ENCODE results near the gene CELA2B.
"Not testable (repeated sequence)": the region's sequence is repeated elsewhere in the genome, so short reads cannot be mapped to it uniquely, and the experiment has no call there.

The CELA2B gene

DNA sequence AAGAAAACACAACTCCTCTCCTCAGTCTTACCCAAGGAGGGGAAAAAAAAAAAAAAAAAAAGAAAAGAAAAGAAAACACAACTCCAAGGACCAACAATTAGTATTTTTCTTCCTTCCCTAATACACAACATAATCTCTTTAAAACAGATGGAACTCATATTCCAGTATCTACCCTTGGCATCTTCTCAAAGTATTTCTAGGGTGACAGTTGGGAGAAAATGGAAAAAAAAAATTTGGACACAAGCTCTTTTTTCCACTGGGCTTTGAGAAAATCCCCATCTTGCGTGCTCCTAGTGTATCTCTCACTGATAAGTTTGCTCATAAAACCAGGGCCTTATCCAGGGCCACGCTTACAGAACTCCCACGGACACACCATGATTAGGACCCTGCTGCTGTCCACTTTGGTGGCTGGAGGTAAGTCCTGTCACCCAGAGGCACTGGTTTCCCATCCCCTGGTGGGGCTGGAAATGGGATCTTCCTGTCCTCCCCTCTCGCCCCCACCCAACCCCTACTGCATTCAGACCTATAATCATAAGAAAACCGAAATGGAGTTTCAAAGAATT is at the start of gene CELA2B:
CELA2B (plus strand) TSS at position 353 of the 563 bp plus-strand sequence; CDS start at position 375, 22 bp downstream.
- DNase-seq = no peak

DNA sequence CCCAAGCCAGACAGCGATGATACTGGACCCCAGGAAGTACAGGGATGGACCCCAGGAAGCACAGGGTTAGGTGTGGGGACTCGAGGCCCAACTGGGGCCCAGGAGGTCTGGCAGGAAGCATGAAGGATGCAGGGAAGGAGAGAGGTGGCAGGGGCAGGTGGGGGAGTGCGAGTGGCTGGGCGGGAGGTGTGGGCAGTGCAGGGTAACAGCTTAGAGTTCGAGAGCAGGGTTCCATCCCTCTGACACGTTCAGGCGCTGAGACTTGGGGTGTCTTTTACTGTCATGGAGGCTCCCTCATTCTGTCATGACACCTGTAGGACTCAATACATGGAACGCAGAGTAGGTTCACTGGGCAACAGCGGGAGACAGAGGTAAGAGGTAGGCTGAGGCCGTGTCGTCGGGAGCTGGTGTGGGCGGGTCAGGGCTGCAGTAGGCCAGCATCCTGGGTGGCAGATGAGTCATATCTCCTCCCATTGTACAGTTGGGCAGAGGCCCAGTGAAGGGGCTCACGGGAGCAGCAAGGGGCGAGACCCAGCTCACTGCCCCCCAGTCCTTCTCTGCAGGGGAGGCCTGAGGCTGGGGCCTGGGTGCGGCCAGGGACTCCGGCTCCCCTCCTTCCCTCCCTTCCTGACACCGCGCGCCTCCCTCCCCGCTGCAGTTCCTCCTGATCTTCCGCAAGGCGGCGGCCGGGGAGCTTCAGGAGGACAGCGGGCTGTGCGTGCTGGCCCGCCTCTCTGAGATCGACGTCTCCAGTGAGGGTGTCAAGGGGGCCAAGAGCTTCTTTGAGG is 49.2 kb upstream of the CELA2B start:
- no peak for DNase-seq

DNA sequence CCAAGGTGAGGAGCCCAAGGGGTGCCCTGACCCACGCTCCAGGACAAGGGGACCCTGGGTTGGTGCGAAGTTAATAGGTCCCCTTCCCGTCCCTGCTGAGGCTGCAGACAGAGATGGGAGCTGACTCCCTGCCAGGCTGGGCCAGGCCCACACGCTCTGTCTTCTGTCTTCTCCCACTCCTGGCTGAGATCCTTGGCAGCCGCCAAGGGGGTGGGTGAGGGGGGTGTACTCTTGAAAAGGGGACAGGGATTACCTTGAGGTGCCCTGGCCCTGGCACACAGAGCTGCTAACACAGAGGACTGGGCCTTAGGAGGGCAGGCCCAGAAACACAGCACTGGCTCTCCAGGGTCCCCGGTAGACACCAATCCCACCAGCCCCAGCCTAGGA is 48.6 kb upstream of the CELA2B start:
- no peak for DNase-seq

DNA sequence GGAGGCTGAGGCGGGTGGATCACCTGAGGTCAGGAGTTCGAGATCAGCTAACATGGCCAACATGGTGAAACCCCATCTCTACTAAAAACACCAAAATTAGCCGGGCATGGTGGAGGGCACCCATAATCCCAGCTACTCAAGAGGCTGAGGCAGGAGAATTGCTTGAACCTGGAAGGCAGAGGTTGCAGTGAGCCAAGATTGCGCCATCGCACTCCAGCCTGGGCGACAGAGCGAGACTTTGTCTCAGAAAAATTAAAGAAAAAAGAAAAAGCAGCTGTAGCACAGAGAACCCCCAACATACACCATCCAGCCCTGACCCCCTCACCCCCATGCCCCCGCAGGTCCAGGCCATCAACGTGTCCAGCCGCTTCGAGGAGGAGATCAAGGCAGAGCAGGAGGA is 47.7 kb upstream of the CELA2B start:
- DNase-seq = not testable (repeated sequence)

DNA sequence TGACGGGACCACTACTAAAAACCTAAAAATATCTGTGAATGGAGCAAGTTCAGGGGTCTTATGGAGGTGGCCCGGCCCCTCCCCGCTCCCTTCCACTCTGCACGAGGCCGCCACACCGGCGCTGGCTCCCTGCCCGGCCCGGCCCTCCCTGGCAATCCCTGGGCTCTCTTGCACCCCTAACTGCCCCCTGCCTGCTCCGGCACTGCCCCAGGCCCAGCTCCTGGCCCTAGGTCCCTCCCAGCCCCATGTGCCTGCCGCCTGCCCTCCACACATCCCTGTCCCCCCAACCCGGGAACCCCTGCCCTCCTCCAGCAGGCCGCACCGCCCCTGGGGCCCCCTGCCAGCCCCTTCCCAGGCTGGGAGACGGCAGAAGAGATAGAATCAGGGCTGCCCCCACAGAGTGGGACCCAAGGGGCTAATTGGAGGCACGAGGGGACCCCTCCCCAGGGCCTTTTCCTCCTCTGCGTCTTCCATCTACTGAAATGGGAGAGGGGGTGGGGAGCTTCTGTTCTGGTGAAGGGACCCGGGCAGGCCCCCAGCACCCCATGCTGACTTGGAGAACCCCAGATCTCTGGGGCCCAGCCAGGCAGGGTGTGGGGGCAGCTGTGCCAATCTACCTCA is 47.0 kb upstream of the CELA2B start:
- no peak for DNase-seq

DNA sequence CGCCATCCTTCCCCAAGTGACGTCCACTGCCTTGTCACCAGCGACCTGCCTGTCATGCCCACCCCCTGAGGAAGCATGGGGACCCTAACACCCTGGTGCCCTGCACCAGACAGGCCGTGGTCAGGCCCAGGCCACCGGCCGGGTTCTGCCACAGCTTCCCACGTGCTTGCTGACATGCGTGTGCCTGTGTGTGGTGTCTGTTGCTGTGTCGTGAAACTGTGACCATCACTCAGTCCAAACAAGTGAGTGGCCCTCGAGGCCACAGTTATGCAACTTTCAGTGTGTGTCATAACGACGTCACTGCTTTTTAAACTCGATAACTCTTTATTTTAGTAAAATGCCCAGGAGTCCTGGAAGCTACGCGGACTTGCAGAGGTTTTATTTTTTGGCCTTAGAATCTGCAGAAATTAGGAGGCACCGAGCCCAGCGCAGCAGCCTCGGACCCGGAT is 46.2 kb upstream of the CELA2B start:
- no peak for DNase-seq

DNA sequence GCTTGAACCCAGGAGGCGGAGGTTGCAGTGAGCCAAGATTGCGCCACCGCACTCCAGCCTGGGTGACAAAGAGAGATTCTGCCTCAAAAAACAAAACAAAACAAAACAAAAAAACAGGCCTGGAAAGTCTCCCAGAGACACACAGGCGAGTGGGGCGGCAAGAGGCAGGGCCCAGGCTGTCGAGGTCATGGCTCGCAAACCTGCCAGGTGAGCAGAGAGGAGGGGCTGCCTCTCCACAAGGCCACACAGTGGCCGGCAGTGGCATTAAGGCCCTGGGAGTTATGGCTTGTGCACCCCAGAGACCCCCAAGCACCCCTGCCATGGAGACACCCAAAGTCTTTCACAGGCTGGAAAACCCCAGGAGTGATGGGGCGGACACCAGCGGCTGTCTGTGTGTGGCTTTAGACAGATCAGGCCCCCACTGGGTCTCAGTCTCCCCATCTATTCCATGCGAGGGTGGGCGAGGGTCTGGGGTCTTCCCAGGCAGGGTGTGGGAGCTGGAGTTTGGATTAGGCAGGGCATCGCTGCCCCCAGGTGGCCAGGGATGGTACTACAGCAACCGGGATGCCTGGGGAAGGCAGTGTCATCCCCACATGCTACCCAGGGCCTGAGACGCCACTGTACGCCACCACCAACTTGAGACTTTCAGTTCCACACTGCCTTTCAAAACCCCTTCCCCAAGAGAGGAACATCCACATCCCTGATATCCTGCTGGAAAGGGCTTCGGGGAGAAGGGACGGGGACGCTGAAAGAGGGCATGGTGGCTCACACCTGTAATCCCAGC is 44.9 kb upstream of the CELA2B start:
- DNase-seq = peak; percentile 82

DNA sequence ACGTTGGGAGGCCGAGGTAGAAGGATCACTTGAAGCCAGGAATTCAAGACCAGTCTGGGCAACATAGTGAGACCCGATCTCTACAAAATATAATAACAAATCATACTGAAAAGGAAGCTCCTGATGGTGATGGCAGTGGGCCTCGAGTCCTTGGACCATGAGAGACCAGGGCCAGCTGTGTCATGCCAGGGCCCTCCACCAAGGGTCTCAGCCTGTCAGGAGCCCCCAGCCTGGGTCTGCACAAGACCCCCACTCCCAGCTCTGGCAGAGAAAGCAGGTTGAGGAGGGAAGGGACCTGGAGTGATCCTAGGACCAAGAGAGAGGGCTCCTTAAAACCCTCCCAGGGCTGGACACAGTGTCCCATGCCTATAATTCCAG is 44.3 kb upstream of the CELA2B start:
- DNase-seq = no peak

DNA sequence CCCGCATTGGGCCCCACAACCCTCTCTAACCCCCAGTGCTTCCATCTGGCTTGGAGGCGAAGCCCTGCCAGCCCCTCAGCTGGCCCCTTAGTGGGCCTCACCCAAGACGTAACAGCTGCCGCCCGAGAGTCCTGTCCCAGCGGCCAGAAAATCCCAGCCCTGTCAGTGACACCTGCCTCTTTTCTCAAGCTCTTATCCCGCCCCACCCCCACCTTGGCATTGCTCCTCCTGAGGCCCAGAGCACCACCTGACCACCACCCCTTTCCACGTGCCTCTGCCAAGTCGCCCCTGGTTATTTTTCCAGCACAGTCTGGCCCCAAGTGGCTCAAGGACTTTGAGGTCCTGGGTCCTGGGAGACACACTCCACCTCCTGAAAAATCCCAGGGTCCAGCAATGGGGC is 43.6 kb upstream of the CELA2B start:
- DNase-seq = no peak

DNA sequence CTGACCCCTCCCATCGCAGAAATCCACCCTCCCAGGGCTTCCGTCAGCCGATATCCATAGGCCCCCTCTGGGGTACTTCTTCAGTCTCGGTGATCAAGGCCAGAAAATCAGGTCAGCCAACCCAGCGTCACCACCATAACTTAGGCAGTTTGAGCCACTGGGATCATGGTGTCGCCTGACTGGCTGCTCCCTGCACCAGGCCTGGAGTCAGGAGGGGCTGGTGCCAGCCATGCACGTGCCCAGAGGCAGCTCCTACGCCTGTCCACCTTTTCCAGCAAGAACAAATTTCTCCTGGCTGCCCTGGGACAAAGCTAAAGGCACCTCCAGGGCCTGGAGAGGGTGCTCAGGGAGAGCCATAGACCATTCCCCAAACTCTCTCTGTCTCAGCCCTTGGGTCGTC is 42.4 kb upstream of the CELA2B start:
- DNase-seq = no peak

DNA sequence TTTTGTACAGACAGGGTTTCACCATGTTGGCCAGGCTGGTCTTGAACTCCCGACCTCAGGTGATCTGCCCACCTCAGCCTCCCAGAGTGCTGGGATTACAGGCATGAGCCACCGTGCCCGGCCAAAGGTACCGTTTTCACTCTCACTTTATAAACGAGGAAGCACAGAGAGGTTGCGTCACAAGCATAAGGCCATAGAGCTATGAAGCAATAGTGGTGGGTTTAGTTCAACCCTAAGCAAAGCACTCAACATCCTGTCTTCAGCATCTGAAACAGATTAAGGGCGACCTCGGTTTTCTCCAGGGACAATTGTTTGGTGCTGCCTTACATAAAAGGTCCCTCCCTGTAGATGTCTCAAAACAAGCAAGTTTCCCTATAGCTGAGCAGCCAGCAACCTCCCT is 41.2 kb upstream of the CELA2B start:
- DNase-seq = not testable (repeated sequence)

DNA sequence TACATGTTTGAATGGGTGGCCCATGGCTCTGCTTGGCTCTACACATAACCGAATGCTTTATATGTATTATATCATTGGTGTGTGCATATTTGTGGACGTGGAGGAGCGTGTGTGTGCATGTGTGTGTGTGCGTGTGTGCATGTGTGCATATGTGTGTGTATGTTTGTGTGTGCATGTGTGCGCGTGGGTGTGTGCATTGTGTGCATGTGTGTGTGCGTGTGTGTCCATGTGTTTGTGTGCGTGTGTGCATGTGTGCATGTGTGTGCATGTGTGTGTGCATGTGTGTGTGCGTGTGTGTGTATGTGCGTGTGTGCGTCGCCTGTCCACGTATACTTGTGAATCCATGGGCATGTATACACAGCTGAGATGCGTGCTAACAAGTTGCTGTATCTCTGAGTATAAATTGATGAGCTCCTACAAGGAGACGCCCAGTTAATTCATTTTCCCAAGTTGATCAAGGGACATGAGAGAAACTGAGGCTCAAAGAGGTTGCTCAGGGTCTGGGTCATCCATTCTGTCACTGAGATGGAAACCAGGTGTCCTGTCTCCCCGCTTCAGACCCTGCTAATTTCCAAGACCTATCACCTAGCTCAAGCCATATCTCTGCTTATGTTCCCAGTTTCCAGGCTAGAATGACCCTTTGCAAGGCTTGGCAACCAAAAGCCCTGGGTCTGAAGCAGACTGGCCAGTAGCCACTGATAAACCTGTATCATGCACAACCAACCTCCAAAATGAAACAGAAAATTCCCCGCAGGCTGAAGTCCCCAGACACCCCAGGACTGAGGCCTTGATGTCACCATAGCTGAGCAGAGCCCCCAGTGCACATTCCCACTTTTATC is 40.4 kb upstream of the CELA2B start:
- DNase-seq = no peak

DNA sequence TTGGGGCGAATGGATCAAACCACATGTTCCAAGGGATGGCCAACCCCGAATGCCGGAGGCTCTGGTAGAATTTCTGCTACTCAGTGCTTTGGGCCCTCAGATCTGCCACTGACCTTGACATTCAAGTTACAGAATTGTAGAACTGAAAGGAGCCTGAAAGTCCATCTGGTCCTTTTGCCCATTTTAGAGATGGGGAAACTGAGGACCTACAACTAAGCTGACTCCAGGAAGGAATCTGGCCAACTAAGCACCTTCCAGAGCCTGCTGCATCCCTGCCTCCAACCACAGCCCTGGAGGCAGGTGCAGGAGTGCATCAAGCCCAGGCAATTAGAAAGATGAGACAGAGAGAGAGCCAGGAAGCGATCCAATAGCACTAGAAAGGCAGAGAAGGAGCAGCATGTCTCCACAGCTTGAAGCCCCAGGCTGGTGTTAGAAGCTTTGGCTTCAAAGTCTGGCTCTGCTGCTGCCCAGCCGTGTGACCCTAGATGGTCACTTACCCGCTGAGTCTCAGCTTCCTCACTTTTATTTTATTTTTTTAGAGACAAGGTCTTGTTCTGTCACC is 38.9 kb upstream of the CELA2B start:
- DNase-seq = no peak

DNA sequence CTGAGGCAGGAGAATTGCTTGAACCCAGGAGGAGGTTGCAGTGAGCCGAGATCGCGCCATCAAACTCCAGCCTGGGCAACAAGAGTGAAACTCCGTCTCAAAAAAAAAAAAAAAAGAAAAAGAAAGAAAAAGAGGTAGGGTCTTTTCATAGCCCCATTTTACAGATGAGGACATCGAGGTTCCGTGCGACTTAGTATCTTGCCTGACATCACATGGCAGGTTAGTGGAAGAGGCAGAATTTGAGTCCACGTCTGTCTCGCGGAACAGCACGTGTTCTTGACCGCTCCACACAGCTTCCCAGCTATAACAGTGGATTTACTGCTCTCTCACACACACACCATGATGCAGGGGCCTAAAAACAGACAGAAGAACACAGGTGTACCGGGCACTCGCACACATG is 36.6 kb upstream of the CELA2B start:
- no peak for DNase-seq

DNA sequence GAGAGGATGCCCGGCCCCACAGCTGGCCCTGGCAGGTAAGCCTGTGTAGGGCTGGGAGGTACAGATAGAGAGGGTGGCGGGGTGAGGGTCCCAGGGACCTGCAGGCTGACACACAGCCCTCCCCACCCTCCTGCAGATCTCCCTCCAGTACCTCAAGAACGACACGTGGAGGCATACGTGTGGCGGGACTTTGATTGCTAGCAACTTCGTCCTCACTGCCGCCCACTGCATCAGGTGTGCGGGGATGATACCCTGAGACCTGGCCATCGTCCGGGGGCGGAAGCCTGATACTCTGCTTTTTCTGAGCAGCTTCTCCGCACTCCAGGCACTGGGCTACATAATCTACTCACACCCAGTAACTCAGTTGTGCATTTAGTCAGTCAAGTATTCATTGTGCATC is 35.5 kb upstream of the CELA2B start:
- DNase-seq = no peak

DNA sequence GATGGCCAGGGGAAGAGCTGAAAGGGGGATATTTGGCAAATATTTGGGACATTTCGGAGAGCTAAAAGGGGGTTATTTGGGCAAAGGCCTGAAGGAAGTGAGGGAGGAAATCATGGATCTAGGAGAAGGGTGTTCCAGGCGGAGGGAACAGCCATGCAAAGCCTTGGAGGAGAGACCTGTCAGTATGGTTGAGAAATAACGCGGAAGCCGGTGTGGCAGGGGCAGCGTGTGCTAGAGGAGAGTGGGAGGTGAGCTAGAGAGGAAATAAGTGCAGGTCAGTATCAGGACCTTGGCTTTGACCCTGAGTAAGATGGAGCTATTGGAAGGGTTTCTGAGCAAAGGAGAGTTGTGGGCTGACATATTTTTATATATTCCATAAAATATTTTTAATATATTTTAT is 34.7 kb upstream of the CELA2B start:
- DNase-seq = no peak

DNA sequence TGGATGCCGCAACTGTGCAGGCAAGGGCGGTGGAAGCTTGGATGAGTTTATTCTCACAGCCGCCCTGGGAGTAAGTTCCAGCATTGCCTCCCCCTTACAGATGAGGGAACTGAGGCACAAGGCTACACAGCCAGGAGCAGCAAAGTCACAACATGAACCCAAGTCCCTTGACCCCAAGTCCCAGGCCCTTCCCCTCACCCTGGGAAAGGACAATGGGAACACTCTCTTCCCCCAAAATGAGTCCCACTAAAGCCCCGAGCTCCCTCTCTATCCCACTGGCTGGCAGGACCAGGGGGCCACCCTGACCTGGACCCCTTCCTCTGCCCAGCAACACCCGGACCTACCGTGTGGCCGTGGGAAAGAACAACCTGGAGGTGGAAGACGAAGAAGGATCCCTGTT is 33.8 kb upstream of the CELA2B start:
- no peak for DNase-seq

DNA sequence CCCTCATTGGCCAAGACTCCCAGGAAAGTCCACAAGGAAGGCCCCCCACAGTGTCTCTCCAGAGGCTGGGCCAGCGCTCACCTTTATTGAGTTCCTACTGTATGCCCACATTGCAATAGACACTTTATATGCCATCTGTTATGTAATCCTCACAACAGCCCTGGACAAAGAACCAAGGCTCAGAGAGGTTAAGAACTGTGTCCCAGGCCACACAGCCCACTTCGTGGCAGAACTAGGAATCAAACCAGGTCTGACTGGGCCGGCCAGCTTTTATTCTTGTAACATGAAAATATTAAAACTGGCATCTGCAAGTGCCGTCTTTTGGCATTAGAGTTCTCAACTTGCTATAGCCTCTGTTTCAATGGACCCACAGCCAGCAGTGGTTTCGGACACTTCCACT is 33.1 kb upstream of the CELA2B start:
- no peak for DNase-seq

DNA sequence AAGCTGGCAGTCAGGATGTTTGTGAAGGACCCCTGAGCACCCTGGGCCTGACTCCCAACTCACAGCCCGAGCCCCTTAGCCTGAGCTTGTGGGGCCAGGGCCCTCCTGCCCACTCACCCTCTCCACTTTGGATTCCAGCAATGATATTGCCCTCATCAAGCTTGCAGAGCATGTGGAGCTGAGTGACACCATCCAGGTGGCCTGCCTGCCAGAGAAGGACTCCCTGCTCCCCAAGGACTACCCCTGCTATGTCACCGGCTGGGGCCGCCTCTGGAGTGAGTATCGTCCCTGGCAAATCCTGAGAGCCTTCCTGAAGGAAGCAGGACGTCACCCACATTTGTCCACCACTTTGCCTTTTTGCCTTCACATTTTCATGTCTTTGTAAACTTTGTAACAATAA is 32.6 kb upstream of the CELA2B start:
- DNase-seq = no peak

DNA sequence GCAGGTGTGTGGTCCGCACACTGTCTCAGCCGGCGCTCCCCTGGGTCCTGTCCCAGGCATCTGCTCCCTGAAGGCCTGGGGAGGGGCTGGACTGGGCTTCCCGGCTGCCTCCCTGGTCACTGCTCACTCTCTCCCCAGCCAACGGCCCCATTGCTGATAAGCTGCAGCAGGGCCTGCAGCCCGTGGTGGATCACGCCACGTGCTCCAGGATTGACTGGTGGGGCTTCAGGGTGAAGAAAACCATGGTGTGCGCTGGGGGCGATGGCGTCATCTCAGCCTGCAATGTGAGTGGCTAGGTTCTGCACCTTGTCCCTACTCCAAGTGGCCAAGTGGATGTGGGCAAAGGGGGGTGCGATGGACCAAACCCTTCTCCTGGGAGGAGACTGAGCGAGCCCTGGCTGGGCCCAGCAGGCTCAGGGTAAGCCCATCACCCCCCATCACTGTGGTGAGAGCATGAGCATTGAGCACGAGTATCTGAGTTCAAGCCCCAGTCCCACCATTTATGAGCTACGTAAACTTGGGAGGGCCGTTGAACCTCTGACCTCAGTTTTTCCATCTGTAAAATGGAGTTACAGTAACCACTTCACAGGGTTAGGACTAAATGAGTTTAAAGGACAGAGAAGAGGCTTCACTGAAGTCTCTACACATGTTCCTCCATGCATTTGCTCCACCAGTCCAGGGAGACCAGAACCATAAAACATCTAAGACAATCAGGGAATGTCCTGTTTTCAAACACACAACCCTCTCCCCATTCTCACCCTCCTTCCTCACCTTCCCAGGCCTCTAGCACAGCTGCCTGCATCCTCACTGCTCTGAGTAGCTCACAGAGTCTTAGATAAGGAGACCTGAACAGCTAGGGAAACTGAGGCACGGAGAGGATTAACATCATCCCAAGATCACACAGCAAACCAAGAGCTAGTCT is 31.2 kb upstream of the CELA2B start:
- no peak for DNase-seq

Measured in CD4-positive, alpha-beta T cell treated with Interleukin-17A for 4 hours (primary cell).